ENCODE measurements around the gene UBE3C. TPM values are rescaled to one million over a fixed set of nuclear protein-coding genes. Genes with fewer than 3 reads are reported as not detected.
A peak's percentile ranks its signal among the peaks of the same experiment; 100 is the strongest.

The UBE3C gene
- total RNA-seq, 2 donors from 2014 or later = 35.8 to 35.9 TPM

- ATAC-seq = no peak
- WGBS, 2 donors = 5 to 32% methylated on average over 4 to 39 of the region's 39 CpGs
Measured at GRCh38 chr7:157279741-157280215, 141.1 kb downstream of the UBE3C start.

GRCh38 chr7:157280216-157280841 is 141.6 kb downstream of the UBE3C start:
- 95 to 97% methylated on average over 12 to 17 of the region's 24 CpGs for WGBS, 2 donors
- no peak for ATAC-seq
- H3K27ac ChIP-seq = no peak overlapping the region
- peaks cover 20% of the 10 kb centered on the region for H3K4me1 ChIP-seq
- no peak overlapping the region for H3K4me3 ChIP-seq
- DNase-seq = no peak
- no peaks in the 10 kb centered on the region for H3K9me3 ChIP-seq
- TF ChIP-seq POLR2A (IDR thresholded peaks at IDR 0.05) = no peak
- TF ChIP-seq, protein P1, sequence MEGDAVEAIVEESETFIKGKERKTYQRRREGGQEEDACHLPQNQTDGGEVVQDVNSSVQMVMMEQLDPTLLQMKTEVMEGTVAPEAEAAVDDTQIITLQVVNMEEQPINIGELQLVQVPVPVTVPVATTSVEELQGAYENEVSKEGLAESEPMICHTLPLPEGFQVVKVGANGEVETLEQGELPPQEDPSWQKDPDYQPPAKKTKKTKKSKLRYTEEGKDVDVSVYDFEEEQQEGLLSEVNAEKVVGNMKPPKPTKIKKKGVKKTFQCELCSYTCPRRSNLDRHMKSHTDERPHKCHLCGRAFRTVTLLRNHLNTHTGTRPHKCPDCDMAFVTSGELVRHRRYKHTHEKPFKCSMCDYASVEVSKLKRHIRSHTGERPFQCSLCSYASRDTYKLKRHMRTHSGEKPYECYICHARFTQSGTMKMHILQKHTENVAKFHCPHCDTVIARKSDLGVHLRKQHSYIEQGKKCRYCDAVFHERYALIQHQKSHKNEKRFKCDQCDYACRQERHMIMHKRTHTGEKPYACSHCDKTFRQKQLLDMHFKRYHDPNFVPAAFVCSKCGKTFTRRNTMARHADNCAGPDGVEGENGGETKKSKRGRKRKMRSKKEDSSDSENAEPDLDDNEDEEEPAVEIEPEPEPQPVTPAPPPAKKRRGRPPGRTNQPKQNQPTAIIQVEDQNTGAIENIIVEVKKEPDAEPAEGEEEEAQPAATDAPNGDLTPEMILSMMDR (IDR thresholded peaks at IDR 0.05) = no peak
- no peaks in the 10 kb centered on the region for H3K36me3 ChIP-seq (replicated peaks in 1 of 2; ENCODE audit: insufficient read depth in 1 of 2, low read depth in 2 of 2)
- peaks cover 0 to 10% of the 10 kb centered on the region in 2 donors for H3K27me3 ChIP-seq
- intact Hi-C loops (cut with DNase I) = no loop called here

More at GRCh38 chr7:157279741-157280215, 141.1 kb downstream of the UBE3C start:
- DNase-seq = no peak
- H3K4me3 ChIP-seq = peak overlapping the region in 1 of 2 donors; percentile 43
- H3K9me3 ChIP-seq = no peaks in the 10 kb centered on the region
- TF ChIP-seq, protein P1 (IDR thresholded peaks at IDR 0.05) = no peak
- TF ChIP-seq POLR2A (IDR thresholded peaks at IDR 0.05) = no peak
- peaks cover 20% of the 10 kb centered on the region for H3K4me1 ChIP-seq
- intact Hi-C loops (cut with DNase I) = no loop called here
- H3K36me3 ChIP-seq (replicated peaks in 1 of 2; ENCODE audit: insufficient read depth in 1 of 2, low read depth in 2 of 2) = no peaks in the 10 kb centered on the region
- H3K27ac ChIP-seq = no peak overlapping the region
- peaks cover 0 to 10% of the 10 kb centered on the region in 2 donors for H3K27me3 ChIP-seq

GRCh38 chr7:157281221-157281998 is 142.7 kb downstream of the UBE3C start:
- no peak for DNase-seq
- ATAC-seq = no peak
- H3K27me3 ChIP-seq = peaks cover 0 to 10% of the 10 kb centered on the region in 2 donors
- peaks cover 20% of the 10 kb centered on the region for H3K4me1 ChIP-seq
- H3K4me3 ChIP-seq = no peak overlapping the region
- 84 to 92% methylated on average over 14 to 21 of the region's 24 CpGs for WGBS, 2 donors
- TF ChIP-seq, protein P1 (IDR thresholded peaks at IDR 0.05) = no peak
- TF ChIP-seq POLR2A (IDR thresholded peaks at IDR 0.05) = no peak
- H3K9me3 ChIP-seq = no peaks in the 10 kb centered on the region
- H3K36me3 ChIP-seq (replicated peaks in 1 of 2; ENCODE audit: insufficient read depth in 1 of 2, low read depth in 2 of 2) = no peaks in the 10 kb centered on the region
- intact Hi-C loops (cut with DNase I) = no loop called here
- H3K27ac ChIP-seq = no peak overlapping the region

GRCh38 chr7:157282141-157282801 is 143.5 kb downstream of the UBE3C start:
- WGBS, 2 donors = 66 to 73% methylated on average over 19 to 25 of the region's 25 CpGs
- Histone ChIP-seq H3K27me3 (peaks cover 0 to 10% of the 10 kb centered on the region in 2 donors), H3K27ac (no peak overlapping the region), H3K36me3 (replicated peaks in 1 of 2; ENCODE audit: insufficient read depth in 1 of 2, low read depth in 2 of 2) (no peaks in the 10 kb centered on the region), H3K4me1 (peaks cover 15% of the 10 kb centered on the region), H3K4me3 (no peak overlapping the region), H3K9me3 (no peaks in the 10 kb centered on the region)
- intact Hi-C loops (cut with DNase I) = no loop called here
- no peak for TF ChIP-seq POLR2A (IDR thresholded peaks at IDR 0.05)
- TF ChIP-seq, protein P1 (IDR thresholded peaks at IDR 0.05) = no peak
- ATAC-seq = no peak
- DNase-seq = no peak
